GM19452 (cell line): Measurements from ENCODE around the gene SUPT5H.

ENCODE experiments used
- ATAC-seq: cut with Tn5 transposase; IDR thresholded peaks from one replicate; pipeline ENCODE4 v1.9.1; 2021; ENCODE audit not compliant: unreplicated experiment

Gene SUPT5H

DNA sequence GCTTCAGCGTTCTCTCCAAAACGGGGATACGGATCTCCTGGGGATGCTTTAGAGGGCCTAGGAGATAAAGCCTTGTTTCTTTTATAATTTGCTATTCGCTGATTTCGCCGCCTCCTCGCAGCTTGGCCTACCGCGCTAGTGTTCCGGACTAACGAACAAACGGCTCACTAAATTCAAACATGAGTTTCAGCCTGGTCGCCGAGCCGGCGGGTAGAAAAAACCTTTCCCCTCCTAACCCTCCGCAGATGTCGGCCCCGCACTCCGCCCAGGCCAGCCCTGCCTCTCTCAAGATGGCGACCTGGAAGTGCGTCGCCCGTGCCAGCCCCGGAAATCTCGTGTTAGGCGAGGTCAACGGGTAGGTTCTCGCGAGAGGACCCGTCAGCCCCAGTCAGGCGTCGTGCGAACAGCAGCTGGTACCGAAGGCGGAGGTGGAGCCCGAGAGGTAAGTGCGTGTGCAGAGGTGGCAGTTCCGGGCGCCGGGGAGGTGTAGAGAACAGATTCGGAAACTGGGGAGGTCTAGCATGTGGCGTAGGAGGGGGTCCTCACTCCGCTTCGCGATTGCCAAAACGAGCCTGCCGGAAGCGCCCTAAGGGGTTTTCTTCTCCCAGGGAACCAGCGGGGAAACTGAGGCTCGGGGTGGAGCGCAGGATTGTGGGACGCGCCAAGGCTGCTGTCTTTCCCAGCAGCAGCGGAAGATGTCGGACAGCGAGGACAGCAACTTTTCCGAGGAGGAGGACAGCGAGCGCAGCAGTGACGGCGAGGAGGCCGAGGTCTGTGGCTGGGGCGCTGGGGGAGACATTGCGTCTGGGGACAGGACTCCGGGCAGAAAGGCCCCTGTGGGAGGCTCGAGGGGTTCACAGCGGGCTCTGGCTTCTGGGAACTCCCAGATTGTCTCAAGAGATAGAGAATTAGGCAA is at the start of gene SUPT5H:
Gene SUPT5H, plus strand, starts transcription at position 387 of the 916 bp plus-strand sequence. Its CDS starts 309 bp downstream, at position 696.
- ATAC-seq = peak; percentile 78

DNA sequence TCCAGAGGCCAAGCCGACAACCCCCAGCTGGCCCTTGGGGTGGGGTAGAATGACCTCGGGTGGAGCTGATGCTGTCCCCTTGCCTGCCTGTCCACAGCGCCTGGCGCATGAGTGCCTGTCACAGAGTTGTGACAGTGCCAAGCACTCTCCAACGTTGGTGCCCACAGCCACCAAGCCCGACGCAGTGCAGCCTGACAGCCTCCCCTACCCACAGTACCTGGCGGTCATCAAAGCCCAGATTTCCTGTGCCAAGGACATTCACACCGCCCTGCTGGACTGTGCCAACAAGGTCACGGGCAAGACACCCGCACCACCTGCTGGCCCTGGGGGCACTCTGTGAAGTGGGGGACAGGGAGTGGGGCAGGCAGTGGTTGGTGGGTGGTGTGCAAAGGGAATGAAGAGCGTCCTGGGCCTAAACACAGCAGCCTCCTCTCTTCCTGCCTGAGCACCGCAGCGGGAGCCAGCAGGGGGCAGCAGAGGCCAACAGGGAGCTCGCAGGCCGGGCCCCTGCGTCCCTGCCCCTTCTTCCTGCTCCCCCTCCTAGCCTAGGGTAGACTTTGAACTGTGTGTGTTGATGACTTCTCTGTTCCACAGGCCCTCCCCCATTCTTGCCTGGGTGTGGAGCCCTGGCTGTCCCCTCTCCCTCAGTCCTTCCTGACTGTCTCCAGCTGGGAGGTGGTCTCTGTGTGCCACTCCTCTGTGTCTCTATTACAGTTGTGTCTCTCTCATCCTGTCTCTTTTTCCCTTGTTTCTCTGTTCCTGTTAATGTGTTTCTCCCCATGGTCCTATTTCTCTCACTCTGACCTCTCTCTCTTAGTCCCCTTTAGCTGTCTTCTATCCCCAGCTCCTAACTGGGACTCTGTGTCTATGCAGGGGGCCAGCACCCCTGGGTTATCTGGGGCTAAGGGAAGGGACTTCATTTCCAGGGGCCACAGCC is 47.8 kb upstream of the SUPT5H start:
- ATAC-seq = no peak

GRCh38 chr19:39398297-39398864 is 47.0 kb upstream of the SUPT5H start:
- no peak for ATAC-seq

DNA sequence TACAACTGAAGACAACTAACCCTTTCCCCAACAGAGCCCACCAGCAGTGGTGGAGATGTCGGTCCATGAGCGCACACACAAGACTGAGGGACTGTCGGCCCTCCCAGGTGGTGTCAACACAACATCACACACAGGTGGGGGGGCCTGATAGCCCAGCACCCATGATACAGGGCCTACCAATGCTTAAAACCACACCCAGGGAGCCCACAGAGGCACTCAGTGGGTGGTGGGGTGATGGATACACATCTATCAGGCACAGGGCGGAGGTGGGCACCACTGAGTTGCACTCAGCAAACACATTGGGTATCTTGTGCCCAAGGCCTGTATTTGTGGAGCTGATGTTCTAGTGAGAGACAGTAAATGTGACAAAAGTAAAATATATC is 45.7 kb upstream of the SUPT5H start:
- ATAC-seq = no peak

GRCh38 chr19:39400061-39400460 is 45.3 kb upstream of the SUPT5H start:
- no peak for ATAC-seq

GRCh38 chr19:39401070-39401548 is 44.3 kb upstream of the SUPT5H start:
- peak; percentile 6 for ATAC-seq

GRCh38 chr19:39401549-39402345 is 43.6 kb upstream of the SUPT5H start:
- peak; percentile 21 for ATAC-seq

DNA sequence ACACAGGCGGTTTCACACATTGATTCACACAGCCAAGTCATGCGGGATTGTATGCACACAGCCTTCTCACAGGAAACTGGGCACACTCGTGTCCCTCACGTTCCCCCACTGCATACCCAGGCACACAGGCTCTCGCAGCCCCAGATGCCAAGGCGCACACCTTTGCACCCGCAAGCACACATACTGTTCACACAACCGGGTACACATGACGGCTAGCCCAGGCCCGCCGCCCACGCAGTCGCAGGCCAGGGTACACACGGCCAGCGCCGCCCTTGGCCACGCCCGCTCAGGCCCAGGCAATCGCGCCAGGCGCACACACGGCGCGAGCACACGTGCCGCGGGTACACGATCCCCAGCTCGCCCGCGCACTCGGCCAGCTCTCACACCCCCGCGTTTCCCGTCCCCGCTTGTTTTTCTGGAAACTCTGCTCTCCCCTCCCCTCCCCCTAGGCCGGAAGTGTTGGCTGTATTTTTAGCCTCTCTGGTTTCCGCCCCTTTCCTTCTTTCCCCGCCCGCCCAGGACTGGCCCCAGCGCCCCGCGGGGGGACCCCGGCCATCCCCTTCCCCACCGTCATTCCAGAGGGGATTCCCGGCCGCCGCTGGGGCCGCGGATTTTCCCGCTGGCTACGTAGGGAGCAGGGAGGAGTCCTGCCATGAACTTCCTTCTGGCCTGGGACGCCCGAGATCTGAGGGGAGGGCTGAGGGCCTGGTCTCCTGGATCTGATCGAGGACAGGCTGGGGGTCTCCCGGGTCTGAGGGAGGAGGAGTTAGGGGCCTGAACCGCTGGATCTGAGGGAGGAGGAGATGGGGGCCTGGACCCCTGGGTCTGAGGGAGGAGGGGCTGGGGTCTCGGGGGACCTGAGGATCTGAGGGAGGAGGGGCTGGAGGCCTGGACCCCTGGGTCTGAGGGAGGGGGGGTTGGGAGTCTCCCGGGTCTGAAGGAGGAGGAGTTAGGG is 42.8 kb upstream of the SUPT5H start:
- peak; percentile 29 for ATAC-seq

- no peak for ATAC-seq
Measured at GRCh38 chr19:39403331-39404312, 41.8 kb upstream of the SUPT5H start.

DNA sequence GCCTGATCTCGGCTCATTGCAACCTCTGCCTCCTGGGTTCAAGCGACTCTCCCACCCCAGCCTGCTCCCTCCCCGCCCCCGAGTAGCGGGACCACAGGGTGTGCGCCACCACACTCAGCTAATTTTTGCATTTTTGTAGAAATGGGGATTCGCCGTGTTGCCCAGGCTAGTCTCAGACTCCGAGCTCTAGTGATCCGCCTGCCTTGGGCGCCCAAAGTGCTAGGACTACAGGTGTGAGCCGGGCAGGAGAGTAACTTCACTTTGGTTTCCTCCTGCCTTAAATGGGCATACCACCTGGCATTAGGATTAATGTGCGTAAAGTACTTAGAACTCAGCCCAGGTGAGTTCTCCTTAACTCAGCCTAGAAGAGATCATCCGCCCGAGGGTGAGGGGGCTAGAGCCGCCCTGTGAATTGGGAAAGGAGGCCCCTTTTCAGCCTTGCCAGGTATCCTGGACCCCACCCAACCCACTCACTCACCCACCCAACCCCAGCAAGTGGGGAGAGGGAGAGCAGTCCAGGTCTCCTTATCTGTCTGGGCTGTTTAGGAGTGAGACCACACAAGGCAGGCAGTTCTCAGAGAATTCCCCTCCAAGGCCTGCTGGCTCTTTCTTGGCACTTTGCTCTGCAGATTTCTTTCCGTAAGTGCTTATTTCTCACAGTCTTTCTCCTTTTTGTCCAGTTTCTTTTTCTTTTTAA is 40.0 kb upstream of the SUPT5H start:
- no peak for ATAC-seq

DNA sequence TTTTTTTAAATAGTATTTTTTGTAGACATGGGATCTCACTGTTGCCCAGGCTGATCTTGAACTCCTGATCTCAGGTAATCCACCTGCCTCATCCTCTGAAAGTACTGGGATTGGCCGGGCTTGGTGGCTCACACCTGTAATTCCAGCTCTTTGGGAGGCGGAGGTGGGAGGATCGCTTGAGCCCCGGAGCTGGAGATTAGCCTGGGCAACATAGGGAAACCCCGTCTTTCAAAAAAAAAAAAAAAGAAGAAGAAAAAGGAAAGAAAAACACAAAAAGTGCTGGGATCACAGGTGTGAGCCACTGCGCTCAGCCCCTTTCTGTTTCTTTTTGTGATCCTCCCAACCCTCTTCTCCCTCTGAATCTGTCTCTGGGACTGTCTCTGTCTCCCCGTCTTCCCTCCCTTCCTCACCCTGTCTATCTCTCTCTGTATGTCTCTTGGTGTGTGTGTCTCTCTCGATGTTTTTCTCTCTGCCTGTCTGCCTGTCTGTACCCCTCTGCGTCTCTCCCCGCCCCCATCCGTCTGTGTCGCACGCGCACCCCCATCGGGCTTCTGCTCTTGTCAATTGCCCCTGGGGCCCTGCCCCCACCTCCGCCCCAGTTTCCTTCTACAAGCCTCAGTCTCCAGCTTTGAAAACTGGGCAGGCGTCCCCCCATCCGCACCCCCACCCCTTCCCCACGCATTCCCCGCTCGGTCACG is 39.3 kb upstream of the SUPT5H start:
- no peak for ATAC-seq

DNA sequence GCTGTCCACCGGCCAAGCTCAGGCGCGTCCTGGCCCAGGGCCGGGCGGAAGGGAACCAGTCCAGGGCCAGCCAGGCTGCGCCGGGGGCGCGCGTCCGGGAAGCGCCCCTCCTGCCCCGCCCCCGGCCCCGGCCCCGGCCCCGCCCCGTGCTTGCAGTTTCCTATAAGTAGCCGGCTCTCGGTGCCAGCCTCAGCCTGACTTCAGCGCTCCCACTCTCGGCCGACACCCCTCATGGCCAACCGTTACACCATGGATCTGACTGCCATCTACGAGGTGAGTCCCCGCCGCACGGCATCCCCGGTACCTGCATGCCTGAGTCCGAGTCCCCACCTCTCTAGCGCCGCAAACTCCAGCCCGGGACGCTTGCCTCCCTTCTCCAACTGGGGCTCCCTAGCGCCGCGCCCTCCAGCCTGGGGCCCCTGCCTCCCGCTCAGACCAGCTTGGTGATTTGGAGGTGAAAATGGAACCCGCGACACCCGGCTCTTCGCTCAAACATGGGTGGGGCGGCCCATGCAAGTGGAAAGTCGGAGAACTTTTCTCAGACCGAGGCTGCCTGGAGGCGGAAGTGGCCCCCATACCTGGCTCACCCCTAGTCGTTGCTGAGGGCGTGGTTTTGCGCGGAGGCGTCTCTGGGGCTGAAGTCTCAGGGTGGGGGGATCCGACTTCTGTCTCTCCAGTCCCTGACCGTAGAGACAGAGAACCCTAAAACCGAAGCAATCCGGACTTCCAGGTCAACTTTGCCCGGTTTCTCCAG is 38.5 kb upstream of the SUPT5H start, which contains the start of gene ZFP36:
Gene ZFP36, plus strand, starts transcription at position 192 of the 754 bp plus-strand sequence. Its CDS starts 58 bp downstream, at position 250.
- no peak for ATAC-seq

DNA sequence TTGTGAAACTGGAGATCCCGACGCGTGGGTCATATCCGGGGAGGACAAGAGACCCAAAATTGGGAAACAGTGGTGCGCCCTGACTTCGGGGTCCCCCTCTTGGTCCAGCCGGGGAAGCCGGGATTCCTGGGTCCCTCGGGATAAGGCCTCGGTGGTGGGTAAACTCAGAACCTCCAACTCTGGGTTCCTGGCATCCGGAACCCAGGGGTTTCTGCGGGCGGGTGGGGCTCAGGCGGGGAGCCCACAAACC is 38.0 kb upstream of the SUPT5H start:
- no peak for ATAC-seq

DNA sequence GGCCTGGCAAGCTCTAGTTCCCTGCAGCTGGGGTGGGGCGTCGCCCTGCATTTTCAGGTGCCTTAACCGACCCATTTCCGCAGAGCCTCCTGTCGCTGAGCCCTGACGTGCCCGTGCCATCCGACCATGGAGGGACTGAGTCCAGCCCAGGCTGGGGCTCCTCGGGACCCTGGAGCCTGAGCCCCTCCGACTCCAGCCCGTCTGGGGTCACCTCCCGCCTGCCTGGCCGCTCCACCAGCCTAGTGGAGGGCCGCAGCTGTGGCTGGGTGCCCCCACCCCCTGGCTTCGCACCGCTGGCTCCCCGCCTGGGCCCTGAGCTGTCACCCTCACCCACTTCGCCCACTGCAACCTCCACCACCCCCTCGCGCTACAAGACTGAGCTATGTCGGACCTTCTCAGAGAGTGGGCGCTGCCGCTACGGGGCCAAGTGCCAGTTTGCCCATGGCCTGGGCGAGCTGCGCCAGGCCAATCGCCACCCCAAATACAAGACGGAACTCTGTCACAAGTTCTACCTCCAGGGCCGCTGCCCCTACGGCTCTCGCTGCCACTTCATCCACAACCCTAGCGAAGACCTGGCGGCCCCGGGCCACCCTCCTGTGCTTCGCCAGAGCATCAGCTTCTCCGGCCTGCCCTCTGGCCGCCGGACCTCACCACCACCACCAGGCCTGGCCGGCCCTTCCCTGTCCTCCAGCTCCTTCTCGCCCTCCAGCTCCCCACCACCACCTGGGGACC is 37.6 kb upstream of the SUPT5H start:
- ATAC-seq = no peak

GRCh38 chr19:39408392-39409207 is 36.8 kb upstream of the SUPT5H start:
- ATAC-seq = no peak
